IMR-90 (cell line): Measurements from ENCODE around the gene HJURP. TPM values are rescaled to one million over a fixed set of nuclear protein-coding genes. Genes with fewer than 3 reads are reported as not detected.

ENCODE experiments used
- ATAC-seq: fragments of 200-7000 bp; cut with Tn5 transposase; 2 replicates; pipeline ENCODE4 v1.9.1; 2020; ENCODE audit warnings: low read depth, mild to moderate bottlenecking, moderate library complexity
- BruUV-seq: library from RNA; stranded (reverse); fragments of 400-500 nt; replicated peaks from 2 replicates; lab custom pipeline; 2021; lab: Mats Ljungman, UMichigan
- CTCF ChIA-PET: fragments of 300-600 bp; formaldehyde crosslinking; extraction: SDS; loops from one replicate; lab custom pipeline; 2021; ENCODE audit warnings: antibody characterized with exemption; lab: Yijun Ruan, JAX
- POLR2A ChIA-PET: fragments of 300-600 bp; sonication (Branson Sonifier 250); formaldehyde crosslinking; loops from one replicate; lab custom pipeline; 2022; ENCODE audit warnings: antibody characterized with exemption; ENCODE audit not compliant: unreplicated experiment; lab: Charles Lee
- DNase-seq: peaks from one replicate; pipeline ENCODE4 v3.0.0; 2013
- H2AFZ ChIP-seq: replicated peaks from 2 replicates; pipeline ENCODE3; 2013; ENCODE audit warnings: low read length, mild to moderate bottlenecking; ENCODE audit not compliant: poor library complexity
- H2AK5ac ChIP-seq: 2 replicates; pipeline ENCODE4 v1.6.1; 2013; ENCODE audit warnings: low read depth, low read length, inconsistent platforms
- H2AK9ac ChIP-seq: replicated peaks from 2 replicates; pipeline ENCODE3; 2013; ENCODE audit warnings: mild to moderate bottlenecking, low read depth, low read length, moderate library complexity; ENCODE audit not compliant: poor library complexity
- H2BK120ac ChIP-seq: 2 replicates; pipeline ENCODE4 v1.6.1; 2013; ENCODE audit warnings: low read depth, low read length, inconsistent platforms
- H2BK15ac ChIP-seq: 3 replicates; pipeline ENCODE4 v1.6.1; 2013; ENCODE audit warnings: low read depth, low read length, inconsistent platforms
- H2BK20ac ChIP-seq: 2 replicates; pipeline ENCODE4 v1.6.1; 2013; ENCODE audit warnings: low read depth, mild to moderate bottlenecking, inconsistent platforms, low read length, moderate library complexity
- H2BK5ac ChIP-seq: 2 replicates; pipeline ENCODE4 v1.6.1; 2013; ENCODE audit warnings: mild to moderate bottlenecking, low read depth, low read length, inconsistent platforms; ENCODE audit not compliant: poor library complexity, severe bottlenecking
- H3K14ac ChIP-seq: replicated peaks from 2 replicates; pipeline ENCODE4 v1.6.1; 2013; ENCODE audit warnings: low read depth, low read length, inconsistent platforms
- H3K18ac ChIP-seq: 2 replicates; pipeline ENCODE4 v1.6.1; 2013; ENCODE audit warnings: low read depth, low read length, control low read depth
- H3K23ac ChIP-seq: 2 replicates; pipeline ENCODE4 v1.6.1; 2013; ENCODE audit warnings: low read depth, low read length, inconsistent platforms
- H3K27ac ChIP-seq: 2 replicates; pipeline ENCODE4 v1.5.1; 2013; ENCODE audit warnings: mild to moderate bottlenecking, control low read depth, low read length; ENCODE audit not compliant: insufficient read depth
- H3K27me3 ChIP-seq: 2 replicates; pipeline ENCODE4 v1.6.1; 2013; ENCODE audit warnings: low read length; ENCODE audit not compliant: control insufficient read depth, insufficient read depth
- H3K36me3 ChIP-seq: 2 replicates; pipeline ENCODE4 v1.6.1; 2013; ENCODE audit warnings: low read length, mixed read lengths; ENCODE audit not compliant: control insufficient read depth, insufficient read depth
- H3K4ac ChIP-seq: 2 replicates; pipeline ENCODE4 v1.6.1; 2013; ENCODE audit warnings: low read depth, low read length, inconsistent platforms
- H3K4me1 ChIP-seq: 2 replicates; pipeline ENCODE4 v1.6.1; 2013; ENCODE audit warnings: low read length, mixed read lengths; ENCODE audit not compliant: control insufficient read depth, insufficient read depth
- H3K4me2 ChIP-seq: 2 replicates; pipeline ENCODE4 v1.6.1; 2013; ENCODE audit warnings: low read depth, mild to moderate bottlenecking, control low read depth, low read length, moderate library complexity
- H3K4me3 ChIP-seq: 2 replicates; pipeline ENCODE4 v1.5.1; 2013; ENCODE audit warnings: low read depth, mild to moderate bottlenecking, control low read depth, low read length, moderate library complexity; ENCODE audit not compliant: insufficient read depth
- H3K56ac ChIP-seq: 2 replicates; pipeline ENCODE4 v1.6.1; 2013; ENCODE audit warnings: low read length, inconsistent platforms; ENCODE audit not compliant: insufficient read depth; ENCODE audit errors: extremely low read depth
- H3K79me1 ChIP-seq, 2 experiments: 2 replicates each; pipeline ENCODE4 v1.6.1; 2013; ENCODE audit warnings: low read length in 2 of 2, inconsistent platforms in 1 of 2, low read depth in 1 of 2
- H3K9ac ChIP-seq: 2 replicates; pipeline ENCODE4 v1.6.1; 2013; ENCODE audit warnings: low read depth, low read length, control low read depth
- H3K9me1 ChIP-seq: 2 replicates; pipeline ENCODE4 v1.6.1; 2013; ENCODE audit warnings: low read length, inconsistent platforms; ENCODE audit not compliant: insufficient read depth
- H3K9me3 ChIP-seq: 2 replicates; pipeline ENCODE4 v1.6.1; 2013; ENCODE audit warnings: low read length; ENCODE audit not compliant: control insufficient read depth, insufficient read depth
- H4K20me1 ChIP-seq: 2 replicates; pipeline ENCODE4 v1.6.1; 2013; ENCODE audit warnings: low read length, inconsistent platforms; ENCODE audit not compliant: insufficient read depth
- H4K5ac ChIP-seq: 2 replicates; pipeline ENCODE4 v1.6.1; 2013; ENCODE audit warnings: mild to moderate bottlenecking, low read depth, low read length, control low read depth
- H4K8ac ChIP-seq, 2 experiments: 2 replicates each; pipeline ENCODE4 v1.6.1; 2013; ENCODE audit warnings: low read depth in 2 of 2, low read length in 2 of 2, control low read depth in 1 of 2, inconsistent platforms in 1 of 2
- H4K91ac ChIP-seq: 2 replicates; pipeline ENCODE4 v1.6.1; 2013; ENCODE audit warnings: low read depth, low read length, inconsistent platforms; ENCODE audit not compliant: insufficient read depth
- CEBPB ChIP-seq: IDR thresholded peaks from 2 replicates; pipeline ENCODE4 v1.6.1; 2012; ENCODE audit warnings: low read depth, low read length, improper control_type of control experiment
- CHD1 ChIP-seq: IDR thresholded peaks from 2 replicates; pipeline ENCODE4 v1.6.1; 2012; ENCODE audit warnings: low read depth, low read length, improper control_type of control experiment
- MAFK ChIP-seq: IDR thresholded peaks from 2 replicates; pipeline ENCODE4 v1.6.1; 2012; ENCODE audit warnings: low read depth, low read length, improper control_type of control experiment
- MXI1 ChIP-seq: IDR thresholded peaks from 2 replicates; pipeline ENCODE4 v1.6.1; 2012; ENCODE audit warnings: low read depth, mild to moderate bottlenecking, low read length, moderate library complexity, borderline replicate concordance
- NFE2L2 ChIP-seq: fragments of 150-350 bp; IDR thresholded peaks from 2 replicates; pipeline ENCODE4 v1.6.1; 2016; ENCODE audit warnings: low read depth, mild to moderate bottlenecking, low read length
- WGBS, 2 experiments: methylation state at CpG; one replicate each; pipeline versions ENCODE4 v1.1.5 to v1.1.7; 2013; ENCODE audit warnings: missing lambda C conversion rate in 2 of 2; ENCODE audit not compliant: insufficient read length in 1 of 2; ENCODE audit errors: extremely low coverage in 2 of 2; 5-methylcytosine and 5-hydroxymethylcytosine counted together
- dilution Hi-C: fragments of 300-500 bp; cut with HindIII; formaldehyde crosslinking; loops from one replicate; pipeline ENCODE4 v1.14.3; 2018; ENCODE audit warnings: low sequenced_read_pairs; ENCODE audit not compliant: unreplicated experiment
- in situ Hi-C: fragments of 300-500 bp; cut with MboI; formaldehyde crosslinking; loops from 3 replicates; pipeline ENCODE4 v1.14.3; 2019; ENCODE audit warnings: low sequenced_read_pairs, inconsistent platforms, mixed read lengths
- intact Hi-C: fragments of 100-400 bp; cut with micrococcal nuclease; formaldehyde crosslinking; loops from 2 replicates; pipeline ENCODE4 v1.10.0; 2022
- polyA plus RNA-seq, 3 experiments: library from polyadenylated mRNA; depleted of rRNA; stranded (reverse); fragments of >200 nt; gene quantifications; 2 replicates each; pipeline ENCODE4 v1.2.3, GENCODE V29; 2012; ENCODE audit warnings: low replicate concordance in 1 of 3
- total RNA-seq: library from RNA; depleted of rRNA; stranded (reverse); fragments of >200 nt; gene quantifications from 2 replicates; pipeline ENCODE4 v1.2.3, GENCODE V29; 2012
- TF ChIP-seq, protein P1 (sequence below): fragments of 150-350 bp; IDR thresholded peaks from 2 replicates; pipeline ENCODE4 v1.6.1; 2017; ENCODE audit warnings: mild to moderate bottlenecking, antibody characterized with exemption, low read length, low read depth

Gene HJURP
- total and polyA plus RNA-seq, 2 of the 4 experiments (the other 2 are of a cell fraction), result 22.6 to 26.5 TPM

DNA sequence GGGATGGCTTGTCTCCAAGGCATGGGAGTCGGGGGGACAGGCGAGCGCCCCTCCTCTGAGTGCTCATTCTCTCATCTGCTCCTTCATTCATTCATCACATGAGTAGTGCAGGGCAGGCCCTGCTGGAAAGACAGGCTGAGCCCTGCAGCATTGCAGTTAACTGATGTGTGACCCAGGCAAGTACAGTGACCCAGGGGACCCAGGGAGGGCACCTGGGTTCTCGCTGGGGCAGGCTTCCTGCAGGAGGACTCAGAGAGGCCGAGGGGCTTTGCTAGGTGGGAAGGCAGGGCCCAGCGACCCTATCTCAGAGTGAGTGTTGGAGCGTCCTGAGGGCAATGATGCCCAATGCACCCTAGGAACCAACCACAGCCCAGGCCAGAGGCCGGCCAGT lies 30.6 kb downstream of the HJURP start:
- no peak for DNase-seq

More for the DNA sequence above, 30.6 kb downstream of the HJURP start:
- Histone ChIP-seq H2BK15ac (no peak overlapping the region), H2AK5ac (no peak overlapping the region), H2AK9ac (no peak overlapping the region), H3K27ac (no peak overlapping the region), H4K91ac (no peak overlapping the region), H2BK20ac (no peak overlapping the region), H3K27me3 (peaks cover 10% of the 10 kb centered on the region), H4K8ac (no peak overlapping the region), H3K4me2 (no peak overlapping the region), H3K23ac (no peak overlapping the region), H4K20me1 (no peaks in the 10 kb centered on the region), H2AFZ (no peak overlapping the region), H3K36me3 (no peaks in the 10 kb centered on the region), H2BK120ac (no peak overlapping the region), H3K18ac (no peak overlapping the region), H3K9me1 (no peaks in the 10 kb centered on the region), H3K4me3 (no peak overlapping the region), H3K56ac (no peak overlapping the region), H4K5ac (no peak overlapping the region), H3K79me1 (no peaks in the 10 kb centered on the region), H2BK5ac (no peak overlapping the region), H3K4me1 (no peaks in the 10 kb centered on the region), H3K9me3 (no peaks in the 10 kb centered on the region), H3K9ac (no peak overlapping the region), H3K14ac (no peak overlapping the region), H3K4ac (no peak overlapping the region)
- TF ChIP-seq CHD1 (no peak), MXI1 (no peak), CEBPB (no peak), MAFK (no peak), NFE2L2 (no peak)
- TF ChIP-seq, protein P1, sequence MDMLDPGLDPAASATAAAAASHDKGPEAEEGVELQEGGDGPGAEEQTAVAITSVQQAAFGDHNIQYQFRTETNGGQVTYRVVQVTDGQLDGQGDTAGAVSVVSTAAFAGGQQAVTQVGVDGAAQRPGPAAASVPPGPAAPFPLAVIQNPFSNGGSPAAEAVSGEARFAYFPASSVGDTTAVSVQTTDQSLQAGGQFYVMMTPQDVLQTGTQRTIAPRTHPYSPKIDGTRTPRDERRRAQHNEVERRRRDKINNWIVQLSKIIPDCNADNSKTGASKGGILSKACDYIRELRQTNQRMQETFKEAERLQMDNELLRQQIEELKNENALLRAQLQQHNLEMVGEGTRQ, result no peak
- WGBS, 2 experiments, result 50% methylated on average over 1 of the region's 8 CpGs; no CpG with 5 or more reads in 1 of the 2 experiments
- in situ Hi-C loops (no loop called here), dilution Hi-C loops (no loop called here), intact Hi-C loops (no loop called here)
- no peak for ATAC-seq
- BruUV-seq, result no TSS peak
- ChIA-PET CTCF (no interaction called here), POLR2A (no interaction called here)
